ENCODE measurements around the gene MEFV.

Gene MEFV

DNA sequence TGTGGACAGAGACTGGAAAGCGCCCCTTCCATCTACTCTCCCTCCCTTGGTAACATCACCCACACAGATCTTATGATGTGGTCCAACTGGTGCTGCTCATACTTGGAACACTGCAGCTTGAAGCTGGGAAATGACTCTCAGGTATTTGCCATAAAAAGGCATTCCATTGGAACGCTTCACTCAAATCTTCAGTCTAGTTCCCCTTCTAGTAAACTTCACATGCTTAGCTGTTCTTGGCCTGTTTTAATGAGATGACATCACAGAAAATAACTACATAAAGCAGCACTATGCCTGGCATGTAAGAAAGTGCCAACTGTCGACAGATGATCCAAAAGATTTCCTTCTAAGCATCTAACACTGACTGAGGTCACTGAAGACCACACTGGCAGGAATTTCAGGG lies 36.2 kb upstream of the MEFV start:
- in situ Hi-C loops (cut with HindIII; ENCODE audit: low sequenced_read_pairs), result no loop called here
- TF ChIP-seq, protein P1, sequence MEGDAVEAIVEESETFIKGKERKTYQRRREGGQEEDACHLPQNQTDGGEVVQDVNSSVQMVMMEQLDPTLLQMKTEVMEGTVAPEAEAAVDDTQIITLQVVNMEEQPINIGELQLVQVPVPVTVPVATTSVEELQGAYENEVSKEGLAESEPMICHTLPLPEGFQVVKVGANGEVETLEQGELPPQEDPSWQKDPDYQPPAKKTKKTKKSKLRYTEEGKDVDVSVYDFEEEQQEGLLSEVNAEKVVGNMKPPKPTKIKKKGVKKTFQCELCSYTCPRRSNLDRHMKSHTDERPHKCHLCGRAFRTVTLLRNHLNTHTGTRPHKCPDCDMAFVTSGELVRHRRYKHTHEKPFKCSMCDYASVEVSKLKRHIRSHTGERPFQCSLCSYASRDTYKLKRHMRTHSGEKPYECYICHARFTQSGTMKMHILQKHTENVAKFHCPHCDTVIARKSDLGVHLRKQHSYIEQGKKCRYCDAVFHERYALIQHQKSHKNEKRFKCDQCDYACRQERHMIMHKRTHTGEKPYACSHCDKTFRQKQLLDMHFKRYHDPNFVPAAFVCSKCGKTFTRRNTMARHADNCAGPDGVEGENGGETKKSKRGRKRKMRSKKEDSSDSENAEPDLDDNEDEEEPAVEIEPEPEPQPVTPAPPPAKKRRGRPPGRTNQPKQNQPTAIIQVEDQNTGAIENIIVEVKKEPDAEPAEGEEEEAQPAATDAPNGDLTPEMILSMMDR (IDR thresholded peaks at IDR 0.05; ENCODE audit: low read depth, low read length, missing control alignments), result no peak
- no peak overlapping the region for H3K4me3 ChIP-seq (ENCODE audit: low read depth, low read length)
- no peak for DNase-seq (ENCODE audit: low read depth)

DNA sequence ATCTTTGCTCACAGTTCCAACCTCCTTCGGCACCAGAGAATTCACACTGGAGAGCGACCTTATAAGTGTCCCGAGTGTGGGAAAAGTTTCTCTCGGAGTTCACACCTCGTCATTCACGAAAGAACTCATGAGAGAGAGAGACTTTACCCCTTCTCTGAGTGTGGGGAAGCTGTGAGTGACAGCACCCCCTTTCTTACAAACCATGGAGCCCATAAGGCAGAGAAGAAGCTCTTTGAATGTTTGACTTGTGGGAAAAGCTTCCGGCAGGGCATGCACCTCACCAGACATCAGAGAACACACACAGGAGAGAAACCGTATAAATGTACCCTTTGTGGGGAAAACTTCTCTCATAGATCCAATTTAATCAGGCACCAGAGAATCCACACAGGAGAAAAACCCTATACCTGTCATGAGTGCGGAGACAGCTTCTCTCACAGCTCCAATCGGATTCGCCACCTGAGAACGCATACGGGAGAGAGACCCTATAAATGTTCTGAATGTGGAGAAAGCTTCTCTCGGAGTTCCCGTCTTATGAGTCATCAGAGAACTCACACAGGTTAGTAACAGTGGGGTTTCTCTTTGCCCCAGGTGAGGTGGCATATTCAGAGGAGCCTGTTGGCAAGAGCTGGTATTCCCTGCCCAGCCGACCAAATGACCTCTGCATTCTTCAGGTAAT lies 33.7 kb upstream of the MEFV start:
- DNase-seq (ENCODE audit: low read depth), result no peak
- no peak overlapping the region for H3K4me3 ChIP-seq (ENCODE audit: low read depth, low read length)
- TF ChIP-seq, protein P1 (IDR thresholded peaks at IDR 0.05; ENCODE audit: low read depth, low read length, missing control alignments), result no peak
- in situ Hi-C loops (cut with HindIII; ENCODE audit: low sequenced_read_pairs), result no loop called here

GRCh38 chr16:3285131-3285530 lies 28.7 kb upstream of the MEFV start:
- peak overlapping the region; percentile 95 for H3K4me3 ChIP-seq (ENCODE audit: low read depth, low read length)
- no peak for DNase-seq (ENCODE audit: low read depth)
- TF ChIP-seq, protein P1 (IDR thresholded peaks at IDR 0.05; ENCODE audit: low read depth, low read length, missing control alignments), result no peak
- in situ Hi-C loops (cut with HindIII; ENCODE audit: low sequenced_read_pairs), result no loop called here

- TF ChIP-seq, protein P1 (IDR thresholded peaks at IDR 0.05; ENCODE audit: low read depth, low read length, missing control alignments), result no peak
- in situ Hi-C loops (cut with HindIII; ENCODE audit: low sequenced_read_pairs), result no loop called here
- peak overlapping the region; percentile 95 for H3K4me3 ChIP-seq (ENCODE audit: low read depth, low read length)
- no peak for DNase-seq (ENCODE audit: low read depth)
Observed at GRCh38 chr16:3283543-3284447, 27.4 kb upstream of the MEFV start.

DNA sequence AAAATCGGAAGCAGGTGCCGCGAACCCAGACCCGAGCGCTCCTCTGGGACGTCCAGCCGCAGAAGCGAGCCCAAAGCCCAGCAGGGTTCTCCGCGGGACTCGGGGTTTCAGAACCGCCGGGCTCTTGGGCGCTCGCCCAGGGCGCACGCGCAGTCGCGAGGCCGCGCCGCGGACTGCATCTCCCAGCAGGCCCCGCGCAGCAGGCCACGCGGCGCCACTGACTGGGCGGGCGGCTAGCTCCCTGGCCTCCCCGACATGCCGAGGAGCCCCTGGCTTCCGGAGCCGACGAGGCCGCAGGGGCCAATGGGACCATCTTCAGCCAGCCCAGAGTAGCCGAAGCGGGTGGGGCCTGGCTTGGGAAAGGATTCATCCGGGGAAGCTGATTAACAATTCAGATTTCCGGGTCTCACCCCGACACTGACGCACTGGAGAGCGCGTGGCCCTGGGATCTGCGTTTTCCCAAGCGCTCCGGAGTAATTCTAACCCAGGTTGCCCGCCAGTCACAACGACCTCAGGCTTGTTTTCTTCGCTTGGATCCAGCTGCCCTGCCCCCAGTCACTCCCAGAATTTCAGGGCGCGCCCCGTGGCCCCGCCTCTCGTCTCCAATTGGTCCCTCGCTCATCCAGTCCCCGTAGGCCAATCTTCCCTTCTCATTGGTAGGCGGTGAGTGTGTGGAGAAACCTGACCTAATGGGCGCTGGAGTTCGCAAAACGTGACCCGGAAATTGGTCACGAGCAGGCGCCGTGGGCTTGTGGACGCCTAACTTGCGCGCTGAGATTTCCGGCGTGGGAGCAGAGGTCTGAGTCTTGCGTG lies 26.5 kb upstream of the MEFV start, which contains the start of gene ZNF263:
Gene ZNF263, plus strand, starts transcription at position 762 of the 813 bp plus-strand sequence. CDS start 328 bp downstream, outside the sequence.
- TF ChIP-seq, protein P1 (IDR thresholded peaks at IDR 0.05; ENCODE audit: low read depth, low read length, missing control alignments), result no peak
- peak; percentile 94 for DNase-seq (ENCODE audit: low read depth)
- in situ Hi-C loops (cut with HindIII; ENCODE audit: low sequenced_read_pairs), result no loop called here
- H3K4me3 ChIP-seq (ENCODE audit: low read depth, low read length), result peak within 1 kb of the TSS; percentile 95

Data from astrocyte of the cerebellum (primary cell).